Activated CD4-positive, alpha-beta T cell treated with anti-CD3 and anti-CD28 coated beads, Interleukin-2, amount 50 U/mL, for 4 hours (primary cell): Measurements from ENCODE around the gene AGBL4.
"Not testable (repeated sequence)": the region's sequence is repeated elsewhere in the genome, so short reads cannot be mapped to it uniquely, and the experiment has no call there.

Experiments used
- DNase-seq, 2 experiments: peaks; one replicate each; pipeline ENCODE4 v3.0.0-alpha.2; 2020

AGBL4 gene

DNA sequence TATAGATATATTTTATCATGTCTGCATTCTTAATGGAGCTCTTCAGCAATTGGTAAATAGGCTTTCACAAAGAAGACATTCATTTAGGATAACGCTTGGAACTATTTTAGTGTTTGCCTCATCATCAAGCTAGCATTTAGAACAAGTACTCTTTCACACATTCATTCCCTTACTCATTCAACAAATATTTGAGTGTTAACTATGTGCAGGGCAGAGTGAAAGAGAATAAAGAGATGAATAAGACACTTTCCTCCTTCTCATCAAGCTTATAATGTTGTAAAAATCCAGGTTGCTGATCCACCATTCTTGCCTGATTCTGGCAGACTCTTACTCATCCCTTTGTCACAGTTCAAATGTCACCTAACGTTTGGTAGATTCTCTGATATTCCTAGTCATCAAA lies 860.7 kb downstream of the AGBL4 start:
- no peak for DNase-seq

DNA sequence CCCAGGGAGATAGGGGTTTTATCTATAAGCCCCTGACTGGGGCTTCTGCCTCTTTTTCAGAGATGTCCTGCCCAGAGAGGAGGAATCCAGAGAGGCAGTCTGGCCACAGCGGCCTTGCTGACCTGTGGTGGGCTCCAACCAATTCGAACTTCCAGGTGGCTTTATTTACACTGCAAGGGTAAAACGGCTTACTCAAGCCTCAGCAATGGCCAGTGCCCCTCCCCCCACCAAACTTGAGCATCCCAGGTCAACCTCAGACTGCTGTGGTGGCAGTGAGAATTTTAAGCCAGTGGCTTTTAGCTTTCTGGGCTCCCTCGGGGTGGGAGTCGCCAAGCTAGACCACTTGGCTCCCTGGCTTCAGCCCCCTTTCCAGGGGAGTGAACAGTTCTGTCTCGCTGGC lies 863.1 kb downstream of the AGBL4 start:
- DNase-seq = no peak

DNA sequence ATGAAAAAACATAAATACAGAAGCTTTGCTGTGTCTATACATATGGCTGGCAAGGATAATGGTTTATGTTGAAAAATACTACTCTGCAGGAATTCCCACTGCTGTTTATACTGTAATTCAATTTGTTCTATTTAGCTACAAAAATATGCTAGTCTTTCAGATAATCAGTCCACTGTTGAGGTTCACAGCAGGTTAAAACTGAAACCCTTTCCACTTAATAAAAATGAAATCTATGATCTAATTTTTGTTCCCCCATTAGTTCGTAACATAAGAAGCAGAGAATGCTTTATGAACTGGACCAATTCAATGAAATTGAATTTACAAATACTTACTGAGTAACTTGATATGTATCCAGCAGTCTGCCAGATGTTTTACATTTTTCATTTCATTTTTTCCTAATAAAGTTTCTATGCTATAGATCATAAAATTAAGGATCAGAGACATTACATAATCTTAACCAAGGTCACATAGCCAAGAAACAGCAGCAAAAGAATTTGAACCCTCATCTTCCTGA lies 887.0 kb downstream of the AGBL4 start:
- DNase-seq = no peak

DNA sequence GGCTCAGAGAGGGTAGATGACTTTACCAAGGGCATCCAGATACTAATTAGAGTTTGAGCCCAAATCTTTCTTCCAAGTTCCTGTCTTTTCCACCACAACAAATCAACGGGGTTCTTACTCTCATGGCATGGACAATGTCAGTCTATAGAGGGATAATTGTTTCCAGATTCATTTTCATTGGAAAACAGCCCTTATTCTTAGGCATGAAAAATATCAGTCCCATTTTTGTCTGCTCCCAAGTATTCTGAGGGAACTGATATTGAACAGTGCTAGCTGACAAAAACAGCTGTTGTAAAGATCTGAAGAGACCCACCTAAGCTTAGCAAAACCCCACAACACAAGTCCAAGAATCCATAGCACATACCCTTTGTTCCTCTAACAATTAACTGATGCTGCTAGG lies 898.0 kb downstream of the AGBL4 start:
- DNase-seq = no peak

DNA sequence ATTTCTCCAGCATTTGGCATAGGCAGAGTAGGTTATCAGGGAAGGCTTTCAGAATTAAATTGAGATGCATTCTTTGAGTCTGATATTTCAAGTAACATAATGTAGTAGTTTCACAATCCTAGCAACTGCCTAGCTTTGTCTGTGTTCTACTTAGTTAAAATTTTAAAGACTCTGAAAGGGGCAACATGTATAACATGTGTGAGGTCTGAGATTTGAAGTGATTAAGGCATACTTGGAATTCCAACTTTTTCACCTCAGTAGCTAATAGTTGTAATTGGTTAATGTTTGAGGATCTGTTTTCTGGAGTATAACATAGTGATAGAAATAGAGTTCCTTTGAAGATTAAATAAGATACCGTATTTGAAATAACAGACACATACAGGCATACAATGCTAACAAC lies 911.8 kb downstream of the AGBL4 start:
- DNase-seq = no peak

DNA sequence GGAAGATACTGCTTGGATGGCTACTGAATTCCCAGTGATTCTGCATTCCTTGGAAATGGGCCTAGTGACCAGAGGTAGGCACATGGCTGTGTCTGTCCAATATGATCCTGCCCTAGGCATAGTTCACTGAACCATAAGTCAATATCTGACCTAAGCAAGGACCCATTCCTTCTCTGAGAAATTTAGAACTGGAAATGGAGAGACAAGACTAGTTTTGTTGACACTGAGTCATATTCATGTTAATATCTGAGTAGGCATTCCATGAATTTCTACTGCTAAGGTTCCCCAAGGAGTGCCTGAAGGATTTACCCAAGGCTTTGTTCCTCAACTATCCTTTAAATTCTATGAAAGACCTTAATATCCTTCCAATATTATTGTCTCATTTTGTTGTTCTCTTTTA lies 917.3 kb downstream of the AGBL4 start:
- no peak for DNase-seq

DNA sequence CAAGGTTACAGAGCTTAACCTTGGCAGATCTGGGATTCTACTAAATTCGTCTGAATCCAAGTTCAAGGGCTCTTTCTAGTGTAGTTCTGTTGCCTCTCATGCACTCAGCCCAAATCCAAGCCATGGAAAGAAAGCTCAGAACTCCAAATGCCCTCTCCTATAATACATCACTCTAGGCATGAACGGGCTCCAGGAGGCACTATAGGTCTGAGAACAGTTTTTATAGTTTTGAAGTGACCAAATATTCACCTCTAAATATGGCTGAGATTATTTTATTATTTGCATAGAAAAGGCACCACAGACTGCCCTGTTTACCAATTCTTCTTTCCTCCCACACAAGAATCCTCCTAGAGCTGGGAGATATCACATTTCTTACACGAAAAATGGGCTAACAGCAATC lies 919.2 kb downstream of the AGBL4 start:
- DNase-seq = no peak

DNA sequence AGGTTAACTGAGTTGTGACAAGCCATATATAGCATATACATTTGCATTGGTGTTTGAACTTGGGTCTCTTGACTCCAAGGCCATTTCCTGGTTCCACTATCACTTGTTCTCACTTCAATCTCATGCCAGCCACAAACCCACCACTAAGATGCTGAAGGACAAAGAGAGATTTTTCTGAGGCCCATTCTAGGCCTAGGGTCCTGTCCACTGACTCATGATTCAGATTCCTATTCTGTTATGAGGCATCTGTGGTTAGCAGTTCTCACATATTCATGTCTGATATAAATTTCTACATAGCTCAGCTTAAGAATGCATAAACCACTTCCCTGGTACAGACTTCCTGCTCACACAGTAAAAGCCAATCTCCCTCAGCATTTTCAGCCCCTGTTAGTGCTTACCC lies 921.0 kb downstream of the AGBL4 start:
- no peak for DNase-seq

DNA sequence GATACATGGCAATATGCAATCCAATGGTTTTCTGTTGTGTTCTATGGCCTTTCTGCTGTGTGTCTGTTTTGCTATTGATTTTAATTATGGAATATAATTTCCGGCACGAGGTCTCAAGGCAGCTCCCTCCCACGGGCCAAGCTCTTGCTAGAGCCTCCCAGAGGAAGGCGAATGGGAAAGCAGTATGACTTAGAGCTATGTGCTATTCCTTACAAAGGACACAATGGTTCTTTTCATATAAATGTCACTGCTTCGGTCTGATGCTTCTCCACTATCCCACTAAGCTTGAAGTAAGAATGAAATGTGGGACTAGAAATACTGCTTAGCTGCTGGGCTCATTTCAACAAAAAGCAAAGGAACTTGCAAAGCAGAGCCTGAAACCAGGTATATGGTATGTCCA lies 924.9 kb downstream of the AGBL4 start:
- DNase-seq = no peak

DNA sequence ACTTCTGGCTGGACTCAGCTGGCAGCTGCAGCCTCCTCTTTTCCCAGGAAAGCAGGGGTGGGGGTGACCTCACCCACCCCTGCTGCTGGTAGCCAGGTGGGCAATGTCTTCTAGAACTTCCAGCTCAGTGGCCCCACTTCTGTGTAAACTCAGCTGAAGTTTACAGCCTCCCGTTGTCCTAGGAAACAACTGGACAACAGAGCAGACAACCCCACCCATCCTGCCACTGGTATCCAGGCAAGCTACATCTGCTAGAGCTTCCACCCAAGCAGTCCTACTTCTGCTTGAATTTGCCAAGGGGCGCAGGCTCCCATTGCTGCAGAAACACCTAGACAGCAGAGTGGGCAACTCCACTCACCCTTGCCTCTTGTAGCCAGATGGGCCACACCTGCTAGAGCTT lies 937.4 kb downstream of the AGBL4 start:
- DNase-seq = no peak

DNA sequence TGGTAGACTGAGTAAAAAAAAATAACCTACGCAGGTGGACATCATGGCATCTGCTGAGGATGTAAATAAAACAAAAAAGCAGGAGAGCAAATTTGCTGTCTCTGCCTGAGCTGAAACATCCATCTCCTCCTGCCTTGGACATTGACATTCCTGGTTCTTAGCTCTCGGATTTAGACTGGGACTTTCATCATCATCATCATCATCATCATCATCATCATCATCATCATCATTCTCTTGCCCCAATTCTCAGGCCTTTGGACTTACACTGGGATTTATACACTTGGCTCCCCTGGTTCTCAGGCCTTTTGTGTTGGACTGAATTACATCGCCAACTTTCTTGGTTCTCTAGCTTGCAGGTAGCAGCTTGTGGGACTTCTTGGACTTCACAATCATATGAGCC lies 938.7 kb downstream of the AGBL4 start:
- DNase-seq = no peak

DNA sequence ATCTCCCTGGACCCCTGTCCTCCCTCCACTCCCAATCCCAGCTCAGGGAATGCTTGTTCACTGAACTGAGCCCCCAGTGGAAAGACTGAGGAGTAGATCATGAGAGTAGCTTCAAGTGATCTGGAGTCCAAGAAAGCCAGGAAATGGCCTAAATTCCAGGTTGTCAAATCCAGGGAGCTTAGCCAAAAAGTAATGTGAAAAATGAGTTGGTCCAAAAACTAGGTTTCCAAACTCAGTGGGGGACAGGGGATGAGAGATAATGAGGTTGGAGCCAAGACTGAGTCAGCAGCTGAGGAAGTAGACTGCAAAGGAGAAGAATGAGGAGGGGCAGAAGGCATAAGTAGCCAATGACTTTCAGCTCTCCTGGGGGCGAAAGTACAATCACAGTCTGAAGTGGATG lies 963.0 kb downstream of the AGBL4 start:
- no peak for DNase-seq

DNA sequence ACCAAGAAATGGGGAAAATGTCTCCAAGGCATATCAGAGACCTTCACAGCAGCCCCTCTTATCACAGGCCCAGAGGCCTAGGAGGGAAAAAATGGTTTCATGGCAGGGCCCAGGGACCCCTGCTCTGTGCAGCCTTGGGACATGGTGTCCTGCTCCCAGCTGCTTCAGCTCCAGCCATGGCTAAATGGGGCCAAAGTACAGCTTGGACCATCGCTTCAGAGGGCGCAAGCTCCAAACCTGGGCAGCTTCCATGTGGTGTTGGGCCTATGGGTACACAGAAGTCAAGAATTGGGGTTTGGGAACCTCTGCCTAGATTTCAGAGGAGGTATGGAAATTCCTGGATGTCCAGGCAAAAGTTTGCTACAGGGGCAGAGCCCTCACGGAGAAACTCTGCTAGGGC lies 964.7 kb downstream of the AGBL4 start:
- no peak for DNase-seq

DNA sequence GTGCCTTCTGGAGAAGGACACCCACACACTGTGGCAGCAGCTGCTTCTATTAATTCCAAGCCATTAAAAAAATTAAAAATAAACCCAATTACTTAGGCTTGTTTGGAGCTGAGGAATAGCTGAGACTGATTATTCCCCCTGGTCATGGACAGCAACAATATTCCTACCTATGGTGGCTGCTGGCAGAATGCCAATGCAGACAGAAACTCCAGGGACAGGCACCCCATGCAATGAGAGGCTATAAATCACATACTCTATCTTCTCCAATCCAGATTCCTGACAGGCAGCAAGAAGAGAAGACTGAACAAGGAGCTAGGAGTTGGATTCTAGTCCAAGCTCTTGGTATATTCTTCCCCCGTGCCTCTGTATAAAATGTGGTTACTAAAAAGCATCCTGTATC lies 971.7 kb downstream of the AGBL4 start:
- no peak for DNase-seq

DNA sequence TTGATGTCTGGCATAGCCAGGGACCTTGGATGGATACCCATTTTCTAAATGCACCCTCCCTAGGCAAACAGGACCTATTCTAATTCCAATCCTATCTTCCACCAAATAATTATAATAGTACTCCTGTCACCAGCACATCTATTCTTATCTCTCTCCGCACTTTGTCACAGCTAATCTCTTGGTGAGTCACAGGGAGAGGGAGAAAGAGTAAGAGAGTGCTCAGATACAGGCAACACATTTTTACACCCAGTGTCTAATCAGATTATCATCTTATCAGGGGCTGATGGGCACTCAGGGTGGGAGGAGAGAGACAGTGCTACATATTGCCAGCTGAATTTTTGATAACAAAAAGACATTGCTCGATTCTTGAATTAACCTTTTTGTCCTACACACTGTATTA lies 972.1 kb downstream of the AGBL4 start:
- no peak for DNase-seq

DNA sequence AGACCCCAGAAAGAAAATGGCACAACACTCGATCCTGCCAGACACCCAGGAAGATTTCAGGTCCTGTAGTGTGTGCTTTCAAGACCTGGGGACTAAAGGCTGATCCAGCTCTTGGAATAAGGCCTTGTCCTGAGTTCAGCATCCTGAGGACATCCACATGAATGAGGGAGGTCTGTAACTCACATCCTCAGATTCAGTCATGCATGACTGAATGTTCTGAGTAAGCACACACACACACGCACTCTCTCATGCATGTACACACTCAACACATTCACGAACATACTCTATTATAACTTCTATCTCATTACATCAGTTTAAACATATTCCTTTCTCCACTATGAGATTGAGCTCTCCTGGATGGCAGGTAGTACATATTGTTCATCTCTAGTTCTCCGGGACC lies 973.7 kb downstream of the AGBL4 start:
- DNase-seq = no peak

DNA sequence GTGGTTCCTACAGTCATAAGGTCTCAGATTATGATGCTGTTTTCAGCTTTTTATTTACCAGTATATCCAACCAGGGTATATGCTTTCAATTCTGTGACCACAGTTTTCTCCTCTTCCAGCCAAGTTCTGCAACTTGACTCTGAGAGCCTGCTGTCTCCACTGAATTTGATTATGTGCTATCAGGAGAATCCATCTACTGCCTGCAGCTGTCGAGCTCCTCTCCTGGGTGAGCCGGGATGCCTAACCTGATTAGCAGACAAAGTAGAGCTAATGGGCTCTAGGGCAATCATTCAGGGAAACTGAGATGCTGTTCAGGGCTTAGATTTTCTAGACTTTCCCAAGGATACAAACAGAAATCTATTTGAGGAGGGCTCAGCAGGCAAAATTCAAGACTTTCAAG lies 975.6 kb downstream of the AGBL4 start:
- no peak for DNase-seq

DNA sequence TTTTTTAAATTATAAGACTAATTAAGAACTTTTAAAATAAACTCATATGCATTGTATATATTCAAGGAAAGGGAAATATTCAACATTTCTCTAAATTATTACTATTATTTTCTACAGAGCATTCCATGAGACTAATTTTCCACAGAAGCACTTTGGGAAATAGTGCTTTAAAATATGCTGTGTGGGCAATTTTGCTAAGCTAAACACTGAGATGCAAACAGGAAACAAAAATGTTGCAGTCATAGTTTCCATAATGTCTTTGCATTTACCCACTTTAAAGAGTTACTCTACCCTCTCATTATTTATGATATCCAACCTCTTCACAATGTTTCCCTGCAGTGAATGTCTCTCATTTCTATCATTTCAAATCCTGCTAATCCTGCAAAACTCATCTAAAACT lies 977.4 kb downstream of the AGBL4 start:
- DNase-seq = no peak

DNA sequence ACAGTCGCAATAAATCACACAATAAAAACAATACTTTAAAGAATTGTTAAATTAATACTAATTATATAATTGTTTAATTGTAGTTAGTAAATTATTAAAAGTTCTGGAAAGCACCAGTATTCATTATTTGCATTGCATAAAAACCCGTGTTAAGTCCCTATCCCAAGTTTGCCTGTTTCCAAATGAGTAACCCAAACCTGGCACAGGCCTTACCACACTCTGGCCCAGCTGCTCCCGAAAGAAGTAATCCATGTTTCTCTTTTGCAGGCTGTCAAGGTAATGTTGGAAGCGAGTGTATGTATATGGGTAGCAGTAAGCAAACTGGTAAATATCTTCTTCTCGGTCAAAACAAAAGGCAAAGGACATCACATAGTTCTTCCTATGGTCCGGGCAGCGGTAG lies 978.4 kb downstream of the AGBL4 start:
- DNase-seq = no peak

DNA sequence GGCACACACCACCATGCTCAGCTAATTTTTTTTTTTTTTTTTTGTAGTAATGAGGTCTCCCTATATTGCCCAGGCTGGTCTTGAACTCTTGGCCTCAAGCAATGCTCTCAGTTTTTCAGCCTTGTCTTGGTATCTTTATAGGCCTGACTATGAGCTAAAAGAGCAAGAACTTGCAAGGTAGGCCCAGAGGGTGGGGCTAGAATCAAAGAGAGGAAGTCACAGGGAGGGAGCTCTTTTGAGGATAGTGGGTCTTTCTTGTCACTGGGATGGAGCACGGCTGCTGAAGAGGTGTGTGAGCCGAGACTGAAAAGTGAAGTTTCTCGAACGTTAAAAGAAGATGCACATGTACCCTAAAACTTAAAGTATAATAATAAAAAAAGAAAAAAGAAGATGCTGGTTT lies 987.1 kb downstream of the AGBL4 start:
- DNase-seq = no peak

DNA sequence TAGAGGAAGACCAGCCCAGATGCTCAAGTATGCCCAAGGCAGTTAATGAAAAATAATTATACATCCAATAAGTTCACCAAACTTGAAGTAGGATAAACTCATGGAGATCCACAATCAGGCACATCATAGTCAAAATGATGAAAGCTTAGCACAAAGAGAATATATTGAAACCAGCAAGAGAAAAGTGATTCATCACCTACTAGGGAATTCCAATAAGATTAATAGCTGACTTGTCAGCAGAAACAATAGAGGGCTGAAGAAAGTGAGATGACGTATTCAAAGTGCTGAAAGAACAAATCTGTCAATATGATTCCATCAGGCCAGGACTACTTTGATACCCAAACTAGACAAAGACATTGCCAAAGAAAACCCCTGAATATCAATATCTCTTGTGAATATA lies 995.4 kb downstream of the AGBL4 start:
- no peak for DNase-seq

DNA sequence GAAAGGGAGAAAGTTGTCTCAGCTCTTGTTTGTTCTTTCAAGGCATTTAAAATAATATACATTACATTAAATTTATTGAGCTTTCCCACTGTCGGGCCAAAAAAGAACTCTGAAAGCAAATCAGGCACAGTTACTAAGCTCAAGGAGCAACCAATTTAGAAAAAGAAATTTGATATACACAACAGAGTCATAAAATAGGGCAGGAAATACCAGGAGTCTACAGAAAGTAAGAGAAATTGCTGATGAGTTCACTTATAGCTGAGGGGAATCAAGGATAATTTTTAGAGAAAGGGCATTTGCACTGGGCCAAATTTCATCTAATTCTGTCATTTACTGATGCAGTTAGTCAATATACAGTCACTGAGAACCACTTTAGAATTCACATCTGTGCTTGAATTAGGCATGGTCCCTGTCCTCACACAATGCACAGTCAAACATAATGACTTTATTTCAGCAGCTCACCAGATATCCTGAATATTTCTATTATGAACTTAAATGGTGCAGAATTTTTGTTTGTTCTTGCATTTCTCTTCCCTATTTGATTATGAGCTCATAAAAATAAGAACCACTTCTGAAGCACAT lies 997.4 kb downstream of the AGBL4 start:
- no peak for DNase-seq

DNA sequence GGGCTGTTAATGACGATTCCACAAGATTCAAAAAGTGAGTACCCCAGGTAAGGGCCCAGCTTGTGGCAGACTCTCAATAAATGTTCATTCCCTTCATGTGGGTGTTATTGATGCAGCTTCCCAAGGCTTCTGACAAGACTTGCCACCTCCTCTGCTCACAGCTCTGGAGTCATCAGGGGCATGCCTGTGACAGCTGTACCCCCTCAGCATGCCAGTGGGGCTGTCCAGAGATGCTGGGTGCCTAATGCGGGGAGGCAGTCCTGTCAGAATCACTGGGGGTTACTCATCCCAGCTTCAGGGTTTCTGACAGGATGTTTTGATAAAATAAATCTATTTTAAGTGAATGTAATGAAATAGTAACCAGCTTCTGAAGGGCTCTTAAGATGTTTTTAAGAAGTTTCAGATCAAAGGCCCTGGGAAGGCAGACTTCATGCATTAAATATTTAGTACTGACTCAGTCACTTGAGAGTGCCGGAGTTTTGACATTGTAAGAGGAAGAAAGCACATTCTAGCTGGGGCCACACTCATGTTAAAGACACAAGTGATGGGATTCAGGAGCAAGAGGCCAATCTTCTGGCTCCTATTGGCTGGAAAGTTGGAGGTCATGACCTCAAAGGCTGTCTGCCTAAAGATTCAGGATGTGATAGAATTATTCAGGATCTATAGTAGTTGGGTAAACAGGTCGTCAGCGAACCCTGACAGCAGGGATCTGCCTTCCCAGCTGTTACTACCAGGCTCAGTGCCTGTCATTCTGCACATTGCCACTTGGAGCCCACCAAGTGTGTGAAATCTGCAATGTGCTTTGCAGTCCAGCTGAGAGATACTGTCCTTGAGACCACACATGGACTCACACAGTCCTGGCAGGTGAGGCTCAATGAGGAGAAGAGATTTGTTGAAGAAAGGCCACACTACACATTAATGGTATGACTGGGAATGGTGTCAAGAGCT lies 1007.5 kb downstream of the AGBL4 start:
- DNase-seq = no peak

DNA sequence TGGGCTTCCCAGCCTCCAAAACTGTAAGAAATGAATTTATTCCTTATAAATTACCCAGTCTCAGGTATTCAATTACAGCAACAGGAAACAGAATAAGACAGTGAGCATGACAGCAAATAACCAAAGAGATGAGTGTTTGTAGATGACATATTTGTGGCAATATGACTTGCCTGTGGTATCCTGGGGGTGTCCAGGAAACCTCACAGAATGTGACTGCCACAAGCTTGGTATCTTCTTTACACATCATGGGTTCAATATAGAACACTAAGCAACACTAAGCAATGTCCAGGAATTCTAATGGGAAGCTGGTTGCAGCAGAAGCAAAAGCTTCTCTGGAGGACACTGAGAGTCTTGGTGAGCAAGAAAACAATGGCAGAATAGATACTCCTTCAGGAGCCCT lies 1010.7 kb downstream of the AGBL4 start:
- no peak for DNase-seq

DNA sequence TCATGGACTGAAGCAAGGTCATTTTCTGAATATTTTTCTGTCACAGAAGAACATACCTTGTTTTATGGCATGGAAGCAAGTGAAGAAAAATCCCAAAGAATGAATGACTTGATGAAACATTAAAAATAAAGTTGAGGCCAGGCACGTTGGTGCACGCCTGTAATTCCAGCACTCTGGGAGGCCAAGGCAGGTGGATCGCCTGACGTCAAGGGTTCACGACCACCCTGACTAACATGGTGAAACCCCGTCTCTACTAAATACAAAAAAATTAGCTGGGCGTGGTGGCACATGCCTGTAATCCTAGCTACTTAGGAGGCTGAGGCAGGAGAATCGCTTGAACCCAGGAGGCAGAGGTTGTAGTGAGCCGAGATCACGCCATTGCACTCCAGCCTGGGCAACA lies 1020.8 kb downstream of the AGBL4 start:
- DNase-seq = not testable (repeated sequence)
